GM12872 (cell line): ENCODE data around the gene RSPH1.

ENCODE experiments used
- TF ChIP-seq, protein P1 (sequence below): IDR thresholded peaks from 3 replicates; pipeline ENCODE4 v1.5.1; 2011; ENCODE audit warnings: low read depth, mild to moderate bottlenecking, low read length, moderate library complexity; ENCODE audit not compliant: insufficient read depth

RSPH1 gene

GRCh38 chr21:42433946-42434551 is 62.0 kb downstream of the RSPH1 start:
- TF ChIP-seq, protein P1, sequence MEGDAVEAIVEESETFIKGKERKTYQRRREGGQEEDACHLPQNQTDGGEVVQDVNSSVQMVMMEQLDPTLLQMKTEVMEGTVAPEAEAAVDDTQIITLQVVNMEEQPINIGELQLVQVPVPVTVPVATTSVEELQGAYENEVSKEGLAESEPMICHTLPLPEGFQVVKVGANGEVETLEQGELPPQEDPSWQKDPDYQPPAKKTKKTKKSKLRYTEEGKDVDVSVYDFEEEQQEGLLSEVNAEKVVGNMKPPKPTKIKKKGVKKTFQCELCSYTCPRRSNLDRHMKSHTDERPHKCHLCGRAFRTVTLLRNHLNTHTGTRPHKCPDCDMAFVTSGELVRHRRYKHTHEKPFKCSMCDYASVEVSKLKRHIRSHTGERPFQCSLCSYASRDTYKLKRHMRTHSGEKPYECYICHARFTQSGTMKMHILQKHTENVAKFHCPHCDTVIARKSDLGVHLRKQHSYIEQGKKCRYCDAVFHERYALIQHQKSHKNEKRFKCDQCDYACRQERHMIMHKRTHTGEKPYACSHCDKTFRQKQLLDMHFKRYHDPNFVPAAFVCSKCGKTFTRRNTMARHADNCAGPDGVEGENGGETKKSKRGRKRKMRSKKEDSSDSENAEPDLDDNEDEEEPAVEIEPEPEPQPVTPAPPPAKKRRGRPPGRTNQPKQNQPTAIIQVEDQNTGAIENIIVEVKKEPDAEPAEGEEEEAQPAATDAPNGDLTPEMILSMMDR = no peak

DNA sequence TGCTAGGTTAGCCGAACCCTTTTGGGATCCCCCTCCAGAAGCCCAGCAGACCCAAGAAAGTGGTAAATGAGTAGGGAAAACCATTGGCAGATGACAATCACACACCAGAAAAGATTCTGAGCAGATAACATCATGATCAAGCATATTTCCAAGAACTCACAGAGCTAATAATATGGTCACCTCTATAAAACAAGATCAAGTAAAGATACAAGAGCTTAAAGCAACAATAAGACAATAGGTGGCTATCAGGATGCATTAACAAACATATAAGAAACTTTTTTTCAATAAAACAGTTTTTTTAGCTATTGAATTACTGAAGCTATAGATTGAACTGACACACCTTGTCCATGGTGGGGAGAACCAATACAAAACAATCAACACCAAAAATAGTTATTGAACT is 63.3 kb downstream of the RSPH1 start:
- TF ChIP-seq, protein P1 = no peak

DNA sequence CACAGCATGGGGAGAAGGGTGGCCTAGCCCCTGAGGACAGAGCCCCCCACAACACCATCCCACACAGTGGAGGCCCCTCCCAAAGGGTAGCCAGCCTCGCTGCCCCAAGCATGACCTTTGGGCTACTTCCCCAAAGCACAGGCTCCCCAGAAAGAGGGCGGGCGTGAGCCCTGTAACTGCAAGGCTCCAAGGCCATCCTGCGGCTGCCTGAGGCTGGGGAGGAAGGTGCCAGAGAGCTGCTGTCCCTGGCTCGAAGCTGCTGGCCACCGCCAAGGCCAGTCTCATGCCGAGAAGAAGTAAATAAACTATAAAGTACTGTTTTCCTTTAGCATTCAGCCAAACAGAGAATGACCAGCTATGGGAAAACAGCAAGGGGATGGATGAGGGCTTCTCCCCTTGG is 64.8 kb downstream of the RSPH1 start:
- TF ChIP-seq, protein P1 = no peak

GRCh38 chr21:42430521-42430920 is 65.5 kb downstream of the RSPH1 start:
- TF ChIP-seq, protein P1 = no peak

DNA sequence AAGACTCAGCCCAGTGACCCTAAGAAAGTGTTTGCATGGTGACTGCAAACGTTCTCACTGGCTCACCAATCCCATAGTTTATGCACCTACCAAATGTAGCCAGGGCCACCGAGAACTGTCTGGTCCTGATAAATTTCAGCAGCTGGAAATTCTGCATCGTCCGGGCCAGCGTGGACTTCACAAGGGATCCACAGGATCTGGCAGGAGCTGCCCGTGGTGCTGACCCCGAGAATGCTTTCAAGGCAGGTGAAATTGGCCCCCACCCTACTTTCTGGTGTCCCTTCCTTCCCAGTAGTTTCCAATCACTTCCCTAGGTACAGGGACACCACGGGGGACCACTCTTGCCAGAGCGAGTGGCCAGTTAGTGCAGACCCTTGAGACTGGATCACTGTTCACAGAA is 66.2 kb downstream of the RSPH1 start:
- TF ChIP-seq, protein P1 = no peak

- TF ChIP-seq, protein P1 = no peak
Measured at GRCh38 chr21:42429021-42429420, 67.0 kb downstream of the RSPH1 start.

GRCh38 chr21:42427809-42428419 is 68.1 kb downstream of the RSPH1 start:
- TF ChIP-seq, protein P1 = no peak
